SK-N-SH (cell line): ENCODE measurements around the gene TBL1XR1. TPM values are rescaled to one million over a fixed set of nuclear protein-coding genes. Genes with fewer than 3 reads are reported as not detected.

ENCODE experiments used
- CTCF ChIA-PET: fragments of 300-600, 350-600 bp; formaldehyde crosslinking; extraction: SDS; loops from one replicate; lab custom pipeline; 2021; lab: Yijun Ruan, JAX
- POLR2A ChIA-PET: fragments of 350-600 bp; sonication (Branson Sonifier 250); formaldehyde crosslinking; extraction: SDS; loops from one replicate; lab custom pipeline; 2020; ENCODE audit warnings: antibody characterized with exemption, inconsistent platforms; lab: Yijun Ruan, JAX
- DNase-seq: peaks from one replicate; pipeline ENCODE4 v3.0.0; 2012
- H2AFZ ChIP-seq: fragments of 200-600 bp; sonication (generic); 2 replicates; pipeline ENCODE4 v1.8.1; 2016; ENCODE audit warnings: antibody characterized with exemption, mild to moderate bottlenecking, low read depth
- H3F3A ChIP-seq: fragments of 200-600 bp; sonication (generic); replicated peaks from 2 replicates; pipeline ENCODE3; 2016; ENCODE audit warnings: antibody characterized with exemption, mild to moderate bottlenecking; ENCODE audit not compliant: insufficient read depth
- H3K27ac ChIP-seq, 2 experiments: fragments of 200-500 bp in 1 of 2; fragments of 200-600 bp in 1 of 2; sonication (Bioruptor generic) in 1 of 2; sonication (generic), shearing (Covaris generic) in 1 of 2; 2 replicates each; pipeline versions ENCODE4 v1.5.1 to v1.6.1; 2014 to 2016; ENCODE audit warnings: low read depth in 2 of 2, inconsistent platforms in 1 of 2, low read length in 1 of 2, mild to moderate bottlenecking in 1 of 2, mixed read lengths in 1 of 2
- H3K27me3 ChIP-seq: fragments of 200-600 bp; sonication (generic), shearing (Covaris generic); 2 replicates; pipeline ENCODE4 v1.6.1; 2016; ENCODE audit warnings: mixed run types; ENCODE audit not compliant: insufficient read depth
- H3K36me3 ChIP-seq, 2 experiments: fragments of 200-500 bp in 1 of 2; fragments of 200-600 bp in 1 of 2; sonication (Bioruptor generic) in 1 of 2; sonication (generic) in 1 of 2; replicated peaks in 1 of 2; 2 replicates each; pipeline versions ENCODE3 to v1.5.1; 2014 to 2016; ENCODE audit warnings: low read length in 1 of 2, mild to moderate bottlenecking in 1 of 2; ENCODE audit not compliant: insufficient read depth in 2 of 2, control insufficient read depth in 1 of 2
- H3K4me1 ChIP-seq, 2 experiments: fragments of 200-500 bp in 1 of 2; fragments of 200-600 bp in 1 of 2; sonication (Bioruptor generic) in 1 of 2; sonication (generic), shearing (Covaris generic) in 1 of 2; 2 replicates each; pipeline versions ENCODE4 v1.5.1 to v1.6.1; 2014 to 2016; ENCODE audit warnings: low read depth in 1 of 2, low read length in 1 of 2, mixed run types in 1 of 2; ENCODE audit not compliant: insufficient read depth in 2 of 2, control insufficient read depth in 1 of 2
- H3K4me2 ChIP-seq: fragments of 200-600 bp; sonication (generic), shearing (Covaris generic); 2 replicates; pipeline ENCODE4 v1.6.1; 2017; ENCODE audit warnings: mixed run types
- H3K4me3 ChIP-seq, 2 experiments: fragments of 200-500 bp in 1 of 2; fragments of 200-600 bp in 1 of 2; sonication (Bioruptor generic) in 1 of 2; sonication (generic), shearing (Covaris generic) in 1 of 2; 2 replicates each; pipeline versions ENCODE4 v1.5.1 to v1.8.1; 2014 to 2016; ENCODE audit warnings: low read depth in 2 of 2, inconsistent platforms in 1 of 2, low read length in 1 of 2, mild to moderate bottlenecking in 1 of 2, mixed read lengths in 1 of 2, moderate library complexity in 1 of 2
- H3K79me2 ChIP-seq: fragments of 200-600 bp; sonication (generic); 2 replicates; pipeline ENCODE4 v1.8.1; 2017; ENCODE audit warnings: mild to moderate bottlenecking; ENCODE audit not compliant: insufficient read depth
- H3K9ac ChIP-seq: fragments of 200-600 bp; sonication (generic); 2 replicates; pipeline ENCODE4 v1.6.1; 2017; ENCODE audit warnings: mixed run types
- H3K9me2 ChIP-seq: fragments of 200-600 bp; sonication (generic); 2 replicates; pipeline ENCODE4 v1.6.1; 2017; ENCODE audit warnings: mixed run types
- H3K9me3 ChIP-seq: fragments of 200-600 bp; sonication (generic); 2 replicates; pipeline ENCODE4 v1.6.1; 2017; ENCODE audit warnings: mixed run types, mild to moderate bottlenecking, moderate library complexity
- H4K20me1 ChIP-seq: fragments of 200-600 bp; sonication (generic); 2 replicates; pipeline ENCODE4 v1.6.1; 2017; ENCODE audit warnings: mild to moderate bottlenecking, mixed run types; ENCODE audit not compliant: insufficient read depth
- FOXJ3 ChIP-seq: sonication (generic); formaldehyde crosslinking; IDR thresholded peaks from 2 replicates; pipeline ENCODE4 v1.5.1; 2020; ENCODE audit warnings: mild to moderate bottlenecking, missing genetic modification reagents
- GABPA ChIP-seq: IDR thresholded peaks from 2 replicates; pipeline ENCODE4 v1.4.0; 2012; ENCODE audit warnings: low read depth, mild to moderate bottlenecking
- JUND ChIP-seq: IDR thresholded peaks from 2 replicates; pipeline ENCODE4 v1.4.0; 2012
- MEF2A ChIP-seq: IDR thresholded peaks from 2 replicates; pipeline ENCODE4 v1.4.0; 2012; ENCODE audit warnings: low read depth, borderline replicate concordance
- MXI1 ChIP-seq: IDR thresholded peaks from 2 replicates; pipeline ENCODE4 v1.6.1; 2012; ENCODE audit warnings: mild to moderate bottlenecking, low read depth, low read length, improper control_type of control experiment
- NRF1 ChIP-seq: IDR thresholded peaks from 2 replicates; pipeline ENCODE4 v1.6.1; 2012; ENCODE audit warnings: low read depth, mild to moderate bottlenecking, low read length
- RCOR1 ChIP-seq: fragments of 150-350 bp; IDR thresholded peaks from 2 replicates; pipeline ENCODE4 v1.6.1; 2017; ENCODE audit warnings: antibody characterized with exemption, low read length
- TAF1 ChIP-seq: IDR thresholded peaks from 2 replicates; pipeline ENCODE4 v1.6.1; 2012; ENCODE audit warnings: low read depth, mild to moderate bottlenecking, low read length, moderate library complexity, borderline replicate concordance
- TCF12 ChIP-seq: IDR thresholded peaks from 2 replicates; pipeline ENCODE4 v1.4.0; 2012
- TEAD4 ChIP-seq: IDR thresholded peaks from 2 replicates; pipeline ENCODE4 v1.4.0; 2012; ENCODE audit warnings: mild to moderate bottlenecking, borderline replicate concordance; ENCODE audit not compliant: insufficient read depth
- YY1 ChIP-seq: IDR thresholded peaks from 2 replicates; pipeline ENCODE4 v1.4.0; 2012; ENCODE audit warnings: low read depth, mild to moderate bottlenecking
- WGBS: methylation state at CpG from one replicate; pipeline ENCODE4 v1.1.6; 2017; ENCODE audit warnings: low lambda C conversion rate; 5-methylcytosine and 5-hydroxymethylcytosine counted together
- polyA plus RNA-seq, 3 experiments: library from polyadenylated mRNA; depleted of rRNA; stranded (reverse); fragments of >200 nt; gene quantifications; 2 replicates each; pipeline ENCODE4 v1.2.3, GENCODE V29; 2012
- TF ChIP-seq, protein P1 (sequence below): fragments of 150-350 bp; IDR thresholded peaks from 2 replicates; pipeline ENCODE4 v1.6.1; 2017; ENCODE audit warnings: antibody characterized with exemption, low read length, low read depth, borderline replicate concordance
- TF ChIP-seq, protein P2 (sequence below): IDR thresholded peaks from 2 replicates; pipeline ENCODE4; 2012

The TBL1XR1 gene
- polyA plus RNA-seq, 1 of the 3 experiments (the other 2 are of a cell fraction), result 20.9 TPM

DNA sequence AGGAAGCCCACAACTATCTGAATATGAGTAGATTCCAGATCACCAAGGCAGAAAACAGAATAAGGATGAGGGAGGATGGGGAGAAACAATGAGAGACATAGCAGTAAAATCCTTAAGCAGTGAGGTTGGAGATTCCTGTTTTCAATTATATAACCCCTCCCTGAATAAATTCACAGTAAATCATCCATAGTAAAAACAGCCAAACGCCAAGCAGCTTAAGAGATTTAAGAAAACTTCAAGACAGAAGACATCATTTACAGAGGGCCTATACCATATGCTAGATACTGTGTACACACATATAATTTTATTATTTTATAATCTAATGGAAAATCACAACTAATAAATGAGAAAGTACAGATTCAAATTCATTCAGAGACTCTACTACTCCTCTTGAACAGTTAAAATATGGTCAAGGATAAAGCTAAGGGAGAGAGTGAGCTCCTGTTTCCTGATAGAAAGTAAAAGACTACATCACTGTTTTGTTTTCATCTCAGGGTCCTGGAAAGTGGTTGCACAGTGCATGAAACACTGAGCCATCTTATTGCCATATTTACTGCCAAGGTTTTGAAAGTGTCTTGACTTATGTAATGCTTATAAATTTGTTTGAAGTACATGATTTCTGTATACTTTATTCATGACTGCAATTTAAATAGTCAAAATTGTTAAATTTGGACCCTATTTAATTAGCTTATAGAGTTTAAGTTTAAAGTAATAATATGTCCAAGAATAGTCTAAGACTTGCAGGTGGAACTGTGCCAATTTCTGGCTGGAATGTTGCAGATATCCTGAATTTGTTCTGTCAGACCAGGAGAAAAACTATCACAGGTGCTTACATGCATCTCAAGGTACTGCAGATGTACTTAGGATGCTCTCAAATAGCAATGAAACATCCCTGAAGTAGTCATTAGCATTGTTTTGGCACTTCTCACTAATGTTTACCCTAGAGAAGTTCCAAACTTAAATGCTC lies 141.4 kb downstream of the TBL1XR1 start:
- no peak for DNase-seq
- H3K4me2 ChIP-seq, result no peak overlapping the region
- POLR2A ChIA-PET, result no interaction called here
- 16% methylated on average over 1 of the region's 1 CpG for WGBS
- H3K9me3 ChIP-seq, result no peaks in the 10 kb centered on the region
- peak overlapping the region; percentile 14 to 58; a peak in 2 of 4 replicates for H3K27ac ChIP-seq
- H4K20me1 ChIP-seq, result no peaks in the 10 kb centered on the region; the same call in 1 of the 2 replicates
- CTCF ChIA-PET, result interaction anchor here (0.6 to 1.3 kb wide), 4 partner anchors 13 to 676 kb away, joined by 3 to 6 read pairs (median 4); no protein-coding TSS in a partner anchor
- H3K4me3 ChIP-seq, result no peak overlapping the region
- peaks cover 40% of the 10 kb centered on the region for H3K79me2 ChIP-seq
- H3K36me3 ChIP-seq, result peaks cover 17 to 18% of the 10 kb centered on the region in 2 experiments
- H3K4me1 ChIP-seq, result peaks cover 10 to 42% of the 10 kb centered on the region in 2 experiments
- H3K9me2 ChIP-seq, result no peaks in the 10 kb centered on the region
- TF ChIP-seq TCF12 (peak; percentile 70), GABPA (no peak)
- TF ChIP-seq, all 33 proteins: peak for 1
- Histone ChIP-seq H3K9ac (no peak overlapping the region), H3K27me3 (no peaks in the 10 kb centered on the region), H3F3A (no peaks in the 10 kb centered on the region), H2AFZ (no peak overlapping the region)

DNA sequence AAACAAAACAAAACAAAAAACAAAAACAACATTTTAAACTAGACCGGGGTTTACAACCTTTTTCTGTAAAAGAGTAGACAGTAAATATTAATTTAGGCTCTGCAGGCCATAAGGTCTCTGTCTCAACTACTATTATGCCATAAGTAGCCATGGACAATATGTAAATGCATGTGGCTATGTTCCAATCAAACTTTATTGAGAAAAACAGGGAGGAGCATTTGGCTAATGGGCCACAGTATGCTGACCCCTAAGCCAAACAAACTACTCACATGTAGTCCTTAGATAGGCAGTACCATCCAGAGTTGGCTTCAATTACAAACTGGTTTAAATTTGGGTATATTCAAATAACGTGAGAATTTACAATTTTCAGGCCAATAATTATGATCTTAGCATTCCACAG lies 144.2 kb downstream of the TBL1XR1 start:
- no peak overlapping the region for H3K9ac ChIP-seq
- H3K27ac ChIP-seq, result no peak overlapping the region; a peak in 1 of 4 replicates
- no peaks in the 10 kb centered on the region for H3K9me3 ChIP-seq
- no peak overlapping the region for H2AFZ ChIP-seq
- H3K4me3 ChIP-seq, result no peak overlapping the region
- 96% methylated on average over 2 of the region's 2 CpGs for WGBS
- peaks cover 56% of the 10 kb centered on the region for H3K79me2 ChIP-seq
- CTCF ChIA-PET, result interaction anchor here (1.0 to 2.9 kb wide), 3 partner anchors 304 to 1273 kb away, joined by 3 to 38 read pairs (median 3); no protein-coding TSS in a partner anchor
- no peak for DNase-seq
- H3F3A ChIP-seq, result no peaks in the 10 kb centered on the region
- H3K4me1 ChIP-seq, result peaks cover 10 to 45% of the 10 kb centered on the region in 2 experiments
- H3K4me2 ChIP-seq, result no peak overlapping the region
- TF ChIP-seq RCOR1 (no peak), FOXJ3 (CRISPR knock-in tag) (no peak), TCF12 (no peak), JUND (no peak), TEAD4 (no peak), YY1 (no peak), TAF1 (no peak), MXI1 (no peak), MEF2A (no peak), NRF1 (no peak)
- TF ChIP-seq, protein P1, sequence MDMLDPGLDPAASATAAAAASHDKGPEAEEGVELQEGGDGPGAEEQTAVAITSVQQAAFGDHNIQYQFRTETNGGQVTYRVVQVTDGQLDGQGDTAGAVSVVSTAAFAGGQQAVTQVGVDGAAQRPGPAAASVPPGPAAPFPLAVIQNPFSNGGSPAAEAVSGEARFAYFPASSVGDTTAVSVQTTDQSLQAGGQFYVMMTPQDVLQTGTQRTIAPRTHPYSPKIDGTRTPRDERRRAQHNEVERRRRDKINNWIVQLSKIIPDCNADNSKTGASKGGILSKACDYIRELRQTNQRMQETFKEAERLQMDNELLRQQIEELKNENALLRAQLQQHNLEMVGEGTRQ, result no peak
- TF ChIP-seq, protein P2, sequence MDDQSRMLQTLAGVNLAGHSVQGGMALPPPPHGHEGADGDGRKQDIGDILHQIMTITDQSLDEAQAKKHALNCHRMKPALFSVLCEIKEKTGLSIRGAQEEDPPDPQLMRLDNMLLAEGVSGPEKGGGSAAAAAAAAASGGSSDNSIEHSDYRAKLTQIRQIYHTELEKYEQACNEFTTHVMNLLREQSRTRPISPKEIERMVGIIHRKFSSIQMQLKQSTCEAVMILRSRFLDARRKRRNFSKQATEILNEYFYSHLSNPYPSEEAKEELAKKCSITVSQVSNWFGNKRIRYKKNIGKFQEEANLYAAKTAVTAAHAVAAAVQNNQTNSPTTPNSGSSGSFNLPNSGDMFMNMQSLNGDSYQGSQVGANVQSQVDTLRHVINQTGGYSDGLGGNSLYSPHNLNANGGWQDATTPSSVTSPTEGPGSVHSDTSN, result no peak
- TF ChIP-seq, all 33 proteins: peak for 0
- Histone ChIP-seq H3K9me2 (no peaks in the 10 kb centered on the region), H4K20me1 (no peaks in the 10 kb centered on the region), H3K36me3 (peaks cover 28 to 42% of the 10 kb centered on the region in 2 experiments), H3K27me3 (no peaks in the 10 kb centered on the region)
- POLR2A ChIA-PET, result interaction anchor here (3.1 kb wide), 1 partner anchor 144 kb away, joined by 13 read pairs; the partner anchor contains the start of gene TBL1XR1
